PFSK-1 (cell line): ENCODE measurements around the gene IFNG-AS1.

Source experiments
- POLR2AphosphoS5 ChIP-seq: IDR thresholded peaks from 2 replicates; pipeline ENCODE4 v1.6.1; 2012; ENCODE audit warnings: low read depth, mild to moderate bottlenecking, control low read depth, low read length, moderate library complexity
- TAF1 ChIP-seq: IDR thresholded peaks from 2 replicates; pipeline ENCODE4 v1.6.1; 2012; ENCODE audit warnings: low read length, control low read depth, borderline replicate concordance; ENCODE audit not compliant: insufficient read depth
- TF ChIP-seq, protein P1 (sequence below), 2 experiments: IDR thresholded peaks; 2 replicates each; pipeline versions ENCODE4 v1.6.1 to v1.8.0; 2011 to 2012; ENCODE audit warnings: low read depth in 2 of 2, low read length in 2 of 2, control low read depth in 1 of 2, inconsistent platforms in 1 of 2, mild to moderate bottlenecking in 1 of 2, moderate library complexity in 1 of 2; ENCODE audit not compliant: insufficient read depth in 1 of 2

DNA sequence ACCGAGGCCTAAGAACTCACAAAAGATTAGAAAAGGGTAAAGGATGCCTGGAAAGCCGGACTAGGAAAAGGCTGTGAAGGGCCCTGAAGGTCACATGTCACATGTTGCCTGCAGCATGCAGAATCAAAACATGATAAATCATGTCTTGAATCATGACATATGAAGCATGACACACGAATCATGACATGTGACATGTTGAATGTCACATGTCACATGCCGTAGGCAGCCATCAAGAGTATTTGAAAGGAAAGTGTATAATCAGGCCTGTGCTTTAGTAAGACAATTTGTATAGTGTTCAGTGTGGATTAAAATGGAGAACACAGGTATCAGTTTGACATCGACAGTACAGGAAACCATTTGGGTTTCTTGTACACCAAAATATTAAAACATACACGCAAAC, 30.8 kb downstream of the IFNG-AS1 start:
- TF ChIP-seq POLR2AphosphoS5 (no peak), TAF1 (no peak)
- TF ChIP-seq, protein P1, sequence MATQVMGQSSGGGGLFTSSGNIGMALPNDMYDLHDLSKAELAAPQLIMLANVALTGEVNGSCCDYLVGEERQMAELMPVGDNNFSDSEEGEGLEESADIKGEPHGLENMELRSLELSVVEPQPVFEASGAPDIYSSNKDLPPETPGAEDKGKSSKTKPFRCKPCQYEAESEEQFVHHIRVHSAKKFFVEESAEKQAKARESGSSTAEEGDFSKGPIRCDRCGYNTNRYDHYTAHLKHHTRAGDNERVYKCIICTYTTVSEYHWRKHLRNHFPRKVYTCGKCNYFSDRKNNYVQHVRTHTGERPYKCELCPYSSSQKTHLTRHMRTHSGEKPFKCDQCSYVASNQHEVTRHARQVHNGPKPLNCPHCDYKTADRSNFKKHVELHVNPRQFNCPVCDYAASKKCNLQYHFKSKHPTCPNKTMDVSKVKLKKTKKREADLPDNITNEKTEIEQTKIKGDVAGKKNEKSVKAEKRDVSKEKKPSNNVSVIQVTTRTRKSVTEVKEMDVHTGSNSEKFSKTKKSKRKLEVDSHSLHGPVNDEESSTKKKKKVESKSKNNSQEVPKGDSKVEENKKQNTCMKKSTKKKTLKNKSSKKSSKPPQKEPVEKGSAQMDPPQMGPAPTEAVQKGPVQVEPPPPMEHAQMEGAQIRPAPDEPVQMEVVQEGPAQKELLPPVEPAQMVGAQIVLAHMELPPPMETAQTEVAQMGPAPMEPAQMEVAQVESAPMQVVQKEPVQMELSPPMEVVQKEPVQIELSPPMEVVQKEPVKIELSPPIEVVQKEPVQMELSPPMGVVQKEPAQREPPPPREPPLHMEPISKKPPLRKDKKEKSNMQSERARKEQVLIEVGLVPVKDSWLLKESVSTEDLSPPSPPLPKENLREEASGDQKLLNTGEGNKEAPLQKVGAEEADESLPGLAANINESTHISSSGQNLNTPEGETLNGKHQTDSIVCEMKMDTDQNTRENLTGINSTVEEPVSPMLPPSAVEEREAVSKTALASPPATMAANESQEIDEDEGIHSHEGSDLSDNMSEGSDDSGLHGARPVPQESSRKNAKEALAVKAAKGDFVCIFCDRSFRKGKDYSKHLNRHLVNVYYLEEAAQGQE (IDR thresholded peaks at IDR 0.05; ENCODE audit: insufficient read depth in 1 of 2, low read depth in 2 of 2, low read length in 2 of 2): no peak
